ENCODE data around the gene FSIP1.

The FSIP1 gene

GRCh38 chr15:39789736-39790135 lies 7.1 kb upstream of the FSIP1 start:
- Histone ChIP-seq H3K79me2 (ENCODE audit: control insufficient read depth, low read length) (no peaks in the 10 kb centered on the region), H3K9me3 (ENCODE audit: control insufficient read depth, insufficient read depth, low read length) (no peaks in the 10 kb centered on the region), H3F3A (ENCODE audit: control insufficient read depth, insufficient read depth) (peaks cover 2% of the 10 kb centered on the region; the same call in 1 of the 2 replicates), H3K9me2 (replicated peaks; ENCODE audit: control insufficient read depth, low read length) (no peaks in the 10 kb centered on the region), H4K20me1 (ENCODE audit: control insufficient read depth, insufficient read depth, low read depth, low read length) (no peaks in the 10 kb centered on the region), H3K4me3 (ENCODE audit: low read length) (no peak overlapping the region), H3K36me3 (ENCODE audit: control insufficient read depth, low read length) (no peaks in the 10 kb centered on the region), H3K27ac (ENCODE audit: low read depth, low read length) (no peak overlapping the region), H3K27me3 (ENCODE audit: control insufficient read depth, low read length) (peaks cover 7% of the 10 kb centered on the region), H3K4me1 (ENCODE audit: control insufficient read depth, low read length) (peaks cover 6% of the 10 kb centered on the region; the same call in 1 of the 2 replicates), H3K4me2 (ENCODE audit: low read length) (no peak overlapping the region)
- TF ChIP-seq EZH2phosphoT487 (IDR thresholded peaks at IDR 0.05; ENCODE audit: borderline replicate concordance, low read length) (no peak), CTCF (IDR thresholded peaks at IDR 0.05; ENCODE audit: low read depth, low read length, poor library complexity, severe bottlenecking) (no peak)

- Histone ChIP-seq H3K9me2 (replicated peaks; ENCODE audit: control insufficient read depth, low read length) (no peaks in the 10 kb centered on the region), H3K27ac (ENCODE audit: low read depth, low read length) (no peak overlapping the region), H4K20me1 (ENCODE audit: control insufficient read depth, insufficient read depth, low read depth, low read length) (no peaks in the 10 kb centered on the region), H3K79me2 (ENCODE audit: control insufficient read depth, low read length) (peaks cover 2% of the 10 kb centered on the region), H3K4me3 (ENCODE audit: low read length) (no peak overlapping the region), H3K4me1 (ENCODE audit: control insufficient read depth, low read length) (peaks cover 14% of the 10 kb centered on the region), H3K36me3 (ENCODE audit: control insufficient read depth, low read length) (no peaks in the 10 kb centered on the region), H3K9me3 (ENCODE audit: control insufficient read depth, insufficient read depth, low read length) (no peaks in the 10 kb centered on the region), H3K4me2 (ENCODE audit: low read length) (no peak overlapping the region), H3F3A (ENCODE audit: control insufficient read depth, insufficient read depth) (peaks cover 6% of the 10 kb centered on the region; the same call in 1 of the 2 replicates), H3K27me3 (ENCODE audit: control insufficient read depth, low read length) (peaks cover 5% of the 10 kb centered on the region)
- TF ChIP-seq EZH2phosphoT487 (IDR thresholded peaks at IDR 0.05; ENCODE audit: borderline replicate concordance, low read length): no peak
- TF ChIP-seq CTCF (IDR thresholded peaks at IDR 0.05; ENCODE audit: low read depth, low read length, poor library complexity, severe bottlenecking): no peak
Observed at GRCh38 chr15:39788800-39789565, 6.3 kb upstream of the FSIP1 start.

GRCh38 chr15:39788108-39788507 lies 5.5 kb upstream of the FSIP1 start:
- Histone ChIP-seq H3F3A (ENCODE audit: control insufficient read depth, insufficient read depth) (peaks cover 6% of the 10 kb centered on the region; the same call in 1 of the 2 replicates), H3K27me3 (ENCODE audit: control insufficient read depth, low read length) (peaks cover 4% of the 10 kb centered on the region; the same call in 1 of the 2 replicates), H3K36me3 (ENCODE audit: control insufficient read depth, low read length) (no peaks in the 10 kb centered on the region), H3K4me3 (ENCODE audit: low read length) (no peak overlapping the region), H3K9me3 (ENCODE audit: control insufficient read depth, insufficient read depth, low read length) (no peaks in the 10 kb centered on the region), H3K9me2 (replicated peaks; ENCODE audit: control insufficient read depth, low read length) (no peaks in the 10 kb centered on the region), H4K20me1 (ENCODE audit: control insufficient read depth, insufficient read depth, low read depth, low read length) (no peaks in the 10 kb centered on the region), H3K4me2 (ENCODE audit: low read length) (no peak overlapping the region), H3K27ac (ENCODE audit: low read depth, low read length) (no peak overlapping the region), H3K4me1 (ENCODE audit: control insufficient read depth, low read length) (peaks cover 22% of the 10 kb centered on the region), H3K79me2 (ENCODE audit: control insufficient read depth, low read length) (peaks cover 11% of the 10 kb centered on the region)
- TF ChIP-seq EZH2phosphoT487 (IDR thresholded peaks at IDR 0.05; ENCODE audit: borderline replicate concordance, low read length): no peak
- no peak for TF ChIP-seq CTCF (IDR thresholded peaks at IDR 0.05; ENCODE audit: low read depth, low read length, poor library complexity, severe bottlenecking)

Data from DOHH2 (cell line).